HFFc6 (cell line): Measurements from ENCODE around the gene TRIM29. TPM values are rescaled to one million over a fixed set of nuclear protein-coding genes. Genes with fewer than 3 reads are reported as not detected.
A peak's percentile ranks its signal among the peaks of the same experiment; 100 is the strongest.

Source experiments
- DNase-seq: peaks from one replicate; pipeline ENCODE4 v3.0.0-alpha.2; 2018
- H3K27ac Mint-ChIP-seq: 2 replicates; pipeline ENCODE4 v1.8.0; 2020; ENCODE audit warnings: mild to moderate bottlenecking, mixed read lengths
- H3K27me3 Mint-ChIP-seq: 2 replicates; pipeline ENCODE4 v1.8.0; 2021; ENCODE audit warnings: mild to moderate bottlenecking, moderate library complexity, mixed read lengths; ENCODE audit not compliant: insufficient read depth
- H3K36me3 Mint-ChIP-seq: 2 replicates; pipeline ENCODE4 v1.8.0; 2021; ENCODE audit warnings: low read depth, mixed read lengths
- H3K4me1 Mint-ChIP-seq: 2 replicates; pipeline ENCODE4 v1.8.0; 2020; ENCODE audit warnings: low read depth, mixed read lengths
- H3K4me3 Mint-ChIP-seq: 2 replicates; pipeline ENCODE4 v1.8.0; 2020; ENCODE audit warnings: mild to moderate bottlenecking, moderate library complexity, mixed read lengths
- H3K9me3 Mint-ChIP-seq: 2 replicates; pipeline ENCODE4 v1.8.0; 2020; ENCODE audit warnings: mild to moderate bottlenecking, mixed read lengths
- total RNA-seq, 6 experiments: library from RNA; stranded (reverse); fragmentation: NEBNext Ultra II Directional; extraction: Animal tissue kit (Norgen Biotek cat#: 25700); gene quantifications; 2 replicates in 1 of 6; 3 replicates in 5 of 6; pipeline ENCODE4 v1.2.3, GENCODE V29; 2021
- TF ChIP-seq, protein P1 (sequence below): fragments of 200-600 bp; sonication (generic); IDR thresholded peaks from 2 replicates; pipeline ENCODE4 v1.5.0; 2021; ENCODE audit warnings: antibody characterized with exemption, mild to moderate bottlenecking

The TRIM29 gene
- total RNA-seq, 6 experiments from 2014 or later = 1.5 to 3.2 (median 3.1) TPM

DNA sequence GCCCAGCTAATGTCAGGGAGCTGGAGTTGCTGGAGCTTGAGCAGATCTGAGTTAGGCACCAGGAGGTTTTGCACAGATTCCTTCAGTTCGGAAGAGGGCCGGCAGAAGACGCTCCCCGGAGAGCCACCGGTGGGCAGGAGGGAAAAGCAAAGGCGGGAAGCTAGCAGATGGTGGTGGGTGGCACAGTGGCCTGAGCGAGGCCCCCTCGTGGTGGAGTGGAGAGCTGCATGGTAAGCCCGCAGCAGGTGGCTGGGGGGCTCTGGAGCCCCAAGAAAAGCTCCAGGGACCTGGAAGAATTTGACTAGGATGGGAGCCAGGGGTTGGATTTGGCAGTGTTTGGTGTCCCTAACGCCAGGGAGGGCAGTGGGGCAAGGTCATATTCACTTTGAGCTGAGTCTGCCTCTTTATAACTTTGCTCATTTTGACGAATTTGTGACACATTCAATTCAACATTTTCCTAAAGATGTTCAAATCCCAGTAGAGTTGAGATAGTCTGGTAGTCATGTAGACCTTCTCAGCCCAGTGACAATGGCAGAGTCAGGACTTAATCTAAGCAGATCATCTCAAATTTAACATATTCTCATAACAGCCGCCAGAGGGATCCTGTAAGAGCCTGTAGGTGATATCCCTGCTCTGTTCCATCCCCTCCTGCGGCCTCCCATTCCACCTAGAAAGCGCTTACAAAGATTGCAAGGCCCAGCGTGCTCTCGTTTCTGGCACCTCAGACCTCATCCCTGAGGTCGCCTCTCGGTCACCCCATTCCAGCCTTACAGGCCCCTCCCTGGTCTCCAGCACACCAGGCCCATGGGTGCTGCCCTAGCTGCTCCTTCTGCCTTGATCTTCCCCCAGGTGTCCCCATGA lies 57.9 kb downstream of the TRIM29 start:
- peaks cover 31% of the 10 kb centered on the region for H3K9me3 Mint-ChIP-seq
- no peaks in the 10 kb centered on the region for H3K4me1 Mint-ChIP-seq
- H3K27ac Mint-ChIP-seq = no peak overlapping the region
- TF ChIP-seq, protein P1, sequence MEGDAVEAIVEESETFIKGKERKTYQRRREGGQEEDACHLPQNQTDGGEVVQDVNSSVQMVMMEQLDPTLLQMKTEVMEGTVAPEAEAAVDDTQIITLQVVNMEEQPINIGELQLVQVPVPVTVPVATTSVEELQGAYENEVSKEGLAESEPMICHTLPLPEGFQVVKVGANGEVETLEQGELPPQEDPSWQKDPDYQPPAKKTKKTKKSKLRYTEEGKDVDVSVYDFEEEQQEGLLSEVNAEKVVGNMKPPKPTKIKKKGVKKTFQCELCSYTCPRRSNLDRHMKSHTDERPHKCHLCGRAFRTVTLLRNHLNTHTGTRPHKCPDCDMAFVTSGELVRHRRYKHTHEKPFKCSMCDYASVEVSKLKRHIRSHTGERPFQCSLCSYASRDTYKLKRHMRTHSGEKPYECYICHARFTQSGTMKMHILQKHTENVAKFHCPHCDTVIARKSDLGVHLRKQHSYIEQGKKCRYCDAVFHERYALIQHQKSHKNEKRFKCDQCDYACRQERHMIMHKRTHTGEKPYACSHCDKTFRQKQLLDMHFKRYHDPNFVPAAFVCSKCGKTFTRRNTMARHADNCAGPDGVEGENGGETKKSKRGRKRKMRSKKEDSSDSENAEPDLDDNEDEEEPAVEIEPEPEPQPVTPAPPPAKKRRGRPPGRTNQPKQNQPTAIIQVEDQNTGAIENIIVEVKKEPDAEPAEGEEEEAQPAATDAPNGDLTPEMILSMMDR = peak; percentile 77
- peaks cover 17% of the 10 kb centered on the region for H3K36me3 Mint-ChIP-seq
- no peak overlapping the region for H3K4me3 Mint-ChIP-seq
- H3K27me3 Mint-ChIP-seq = peaks cover 24% of the 10 kb centered on the region
- DNase-seq = peak; percentile 11

DNA sequence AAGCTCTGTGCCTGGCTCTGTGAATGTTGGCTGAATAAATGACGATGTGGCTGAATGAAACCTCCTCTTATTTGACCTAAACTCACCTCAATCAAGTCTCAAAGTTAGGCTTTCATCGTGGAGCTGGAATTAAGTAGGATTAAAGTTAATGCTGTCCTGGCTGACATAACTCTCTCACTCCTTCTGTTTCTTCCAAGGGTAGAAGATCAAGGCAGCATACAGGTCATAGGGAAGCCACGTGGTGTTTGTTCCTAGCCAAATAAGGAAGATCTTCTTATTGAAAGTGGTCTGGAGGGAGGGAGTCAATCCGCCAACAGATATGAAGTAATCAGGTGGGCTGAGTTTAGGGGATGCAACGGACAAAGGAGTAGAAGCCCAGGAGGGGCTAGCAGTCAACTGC lies 59.5 kb downstream of the TRIM29 start:
- peaks cover 23% of the 10 kb centered on the region for H3K9me3 Mint-ChIP-seq
- peaks cover 10% of the 10 kb centered on the region for H3K36me3 Mint-ChIP-seq
- H3K4me3 Mint-ChIP-seq = no peak overlapping the region
- peaks cover 26% of the 10 kb centered on the region for H3K27me3 Mint-ChIP-seq
- no peak overlapping the region for H3K27ac Mint-ChIP-seq
- no peak for DNase-seq
- TF ChIP-seq, protein P1 = no peak
- no peaks in the 10 kb centered on the region for H3K4me1 Mint-ChIP-seq

DNA sequence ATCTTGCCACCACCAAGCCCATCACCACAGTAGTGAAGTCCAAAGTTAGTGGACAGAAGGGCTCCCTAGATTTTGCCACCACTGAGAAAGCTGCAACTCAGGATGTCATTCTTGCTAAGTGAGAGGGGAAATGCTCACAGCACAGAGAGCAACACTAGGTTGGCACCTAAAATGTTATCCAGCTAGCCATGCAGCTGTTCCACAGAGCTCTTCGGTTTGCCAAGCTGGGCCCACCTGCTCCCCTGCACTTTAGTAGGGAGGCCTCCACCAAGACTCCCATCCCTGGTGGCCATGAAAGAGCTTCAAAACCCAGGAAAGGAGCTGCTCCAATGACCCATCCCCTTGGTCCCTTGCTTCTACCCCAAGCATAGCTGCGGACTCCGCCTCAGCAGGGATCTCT lies 63.8 kb downstream of the TRIM29 start:
- Mint-ChIP-seq H3K9me3 (no peaks in the 10 kb centered on the region), H3K27me3 (peaks cover 16% of the 10 kb centered on the region), H3K4me1 (no peaks in the 10 kb centered on the region), H3K4me3 (no peak overlapping the region), H3K27ac (no peak overlapping the region), H3K36me3 (no peaks in the 10 kb centered on the region)
- DNase-seq = no peak
- TF ChIP-seq, protein P1 = no peak

DNA sequence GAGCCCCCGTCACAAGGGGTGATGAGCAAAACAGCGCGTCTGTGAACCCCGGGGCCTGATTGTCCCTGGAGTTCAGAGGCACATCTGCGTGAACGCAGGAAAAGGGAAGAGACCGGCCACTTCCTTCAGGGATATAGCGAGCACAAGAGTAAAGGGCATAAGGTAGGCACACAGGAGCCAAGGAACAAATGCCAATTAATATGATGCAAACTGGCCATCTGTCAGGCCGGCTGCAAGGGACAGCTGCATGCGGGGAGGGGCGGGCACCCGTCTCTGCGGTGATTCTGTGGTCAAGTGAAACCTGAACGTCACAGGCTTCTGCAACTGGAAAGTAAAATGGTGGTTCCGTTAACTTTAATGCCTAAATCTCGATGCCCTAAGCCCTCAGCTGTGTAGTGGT lies 64.7 kb downstream of the TRIM29 start:
- DNase-seq = no peak
- Mint-ChIP-seq H3K4me3 (no peak overlapping the region), H3K4me1 (peaks cover 4% of the 10 kb centered on the region), H3K9me3 (no peaks in the 10 kb centered on the region), H3K36me3 (no peaks in the 10 kb centered on the region), H3K27ac (no peak overlapping the region), H3K27me3 (peaks cover 13% of the 10 kb centered on the region)
- TF ChIP-seq, protein P1 = no peak

DNA sequence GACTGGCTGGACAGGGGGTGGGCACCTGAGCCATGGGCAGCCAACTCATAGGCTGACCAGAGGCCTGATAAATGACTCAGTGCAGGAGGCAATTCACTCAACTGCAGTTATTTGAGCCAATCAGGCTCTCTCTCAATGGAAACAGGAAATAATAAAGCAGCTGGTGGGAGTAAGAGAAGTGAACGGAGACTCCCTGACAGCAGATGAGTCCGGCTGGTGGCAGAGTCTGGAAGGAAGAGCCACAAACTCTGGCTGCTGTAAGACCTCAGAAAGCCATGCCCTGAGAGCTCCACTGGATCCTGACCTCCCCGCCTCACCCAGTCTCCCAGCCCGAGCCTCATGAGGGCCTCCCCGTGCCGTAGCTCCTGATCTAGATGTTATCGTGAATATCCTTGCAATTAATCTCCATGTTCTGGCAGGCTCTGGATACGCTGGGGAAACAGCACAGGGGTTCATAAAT lies 69.8 kb downstream of the TRIM29 start:
- no peak overlapping the region for H3K27ac Mint-ChIP-seq
- no peaks in the 10 kb centered on the region for H3K36me3 Mint-ChIP-seq
- no peaks in the 10 kb centered on the region for H3K9me3 Mint-ChIP-seq
- peak overlapping the region; percentile 75; the same call in 1 of the 2 replicates for H3K4me3 Mint-ChIP-seq
- TF ChIP-seq, protein P1 = no peak
- peaks cover 38% of the 10 kb centered on the region for H3K27me3 Mint-ChIP-seq
- DNase-seq = peak; percentile 29
- peaks cover 10% of the 10 kb centered on the region for H3K4me1 Mint-ChIP-seq
